A549 (cell line): ENCODE measurements around the gene RABEPK. TPM values are rescaled to one million over a fixed set of nuclear protein-coding genes. Genes with fewer than 3 reads are reported as not detected.
A peak's percentile ranks its signal among the peaks of the same experiment; 100 is the strongest.

ENCODE experiments used
- ATAC-seq, 2 experiments: fragments of 200-7000 bp in 1 of 2; fragments of >200 bp in 1 of 2; cut with Nextera tagmentation in 1 of 2; cut with Tn5 transposase in 1 of 2; 3 replicates each; pipeline versions ENCODE4 v1.8.0 to v1.9.1; 2018 to 2020; ENCODE audit warnings: mild to moderate bottlenecking in 1 of 2, moderate library complexity in 1 of 2
- CTCF ChIA-PET: fragments of 300-600 bp; sonication (Branson Sonifier 250); formaldehyde crosslinking; extraction: SDS; loops from one replicate; lab custom pipeline; 2021; ENCODE audit warnings: antibody characterized with exemption, inconsistent platforms; lab: Yijun Ruan, JAX
- POLR2A ChIA-PET: fragments of 350-600 bp; formaldehyde crosslinking; extraction: SDS; loops from one replicate; lab custom pipeline; 2021; ENCODE audit warnings: antibody characterized with exemption, inconsistent platforms; lab: Yijun Ruan, JAX
- DNase-seq, 2 experiments: peaks; one replicate each; pipeline versions ENCODE4 v3.0.0 to v3.0.0-alpha.2; 2011 to 2016; ENCODE audit warnings: low read depth in 1 of 2, low spot score in 1 of 2
- FAIRE-seq: peaks from 2 replicates; lab custom pipeline; 2011; peaks lifted over from hg19 to GRCh38; lab: Jason Lieb, UNC
- H3K27ac ChIP-seq, 2 experiments: fragments of >200 bp; sonication (Bioruptor Twin); formaldehyde crosslinking; 3 replicates each; pipeline ENCODE4 v1.5.1; 2016 to 2017
- H3K4me1 ChIP-seq: fragments of >200 bp; sonication (Bioruptor Twin); formaldehyde crosslinking; 3 replicates; pipeline ENCODE4 v1.6.1; 2016
- H3K4me2 ChIP-seq: fragments of >200 bp; sonication (Bioruptor Twin); formaldehyde crosslinking; 3 replicates; pipeline ENCODE4 v1.6.1; 2016
- H3K4me3 ChIP-seq: fragments of >200 bp; sonication (Bioruptor Twin); formaldehyde crosslinking; 3 replicates; pipeline ENCODE4 v1.5.1; 2016
- H3K9me3 ChIP-seq: fragments of >200 bp; sonication (Bioruptor Twin); formaldehyde crosslinking; 3 replicates; pipeline ENCODE4 v1.6.1; 2016
- ATOH8 ChIP-seq: fragments of 250-450 bp; sonication (Bioruptor Pico); IDR thresholded peaks from 2 replicates; pipeline ENCODE4 v1.5.0; 2020; ENCODE audit warnings: low read depth, mild to moderate bottlenecking, moderate library complexity
- CHD4 ChIP-seq: fragments of 200-600 bp; sonication (generic); IDR thresholded peaks from 2 replicates; pipeline ENCODE4 v1.6.1; 2016; ENCODE audit warnings: antibody characterized with exemption, mild to moderate bottlenecking, borderline replicate concordance
- E2F6 ChIP-seq: IDR thresholded peaks from 2 replicates; pipeline ENCODE4 v1.6.1; 2012; ENCODE audit warnings: low read depth, borderline replicate concordance
- FOSB ChIP-seq: fragments of 250-450 bp; sonication (Bioruptor Pico); IDR thresholded peaks from 2 replicates; pipeline ENCODE4 v1.5.0; 2020; ENCODE audit warnings: mild to moderate bottlenecking, moderate library complexity
- HDAC2 ChIP-seq: fragments of 200-600 bp; sonication (generic); IDR thresholded peaks from 2 replicates; pipeline ENCODE4 v1.6.1; 2016
- HOXA7 ChIP-seq: fragments of 250-450 bp; sonication (Bioruptor Pico); IDR thresholded peaks from 2 replicates; pipeline ENCODE4 v1.5.0; 2020; ENCODE audit warnings: mild to moderate bottlenecking, moderate library complexity
- HOXB13 ChIP-seq: fragments of 250-450 bp; sonication (Bioruptor Pico); IDR thresholded peaks from 2 replicates; pipeline ENCODE4 v1.5.0; 2020; ENCODE audit warnings: low read depth, mild to moderate bottlenecking, moderate library complexity
- MAFK ChIP-seq: fragments of 450-650 bp; IDR thresholded peaks from 2 replicates; pipeline ENCODE4 v1.6.1; 2014; ENCODE audit not compliant: partially characterized antibody
- MAZ ChIP-seq: fragments of 150-350 bp; IDR thresholded peaks from 2 replicates; pipeline ENCODE4 v1.6.1; 2014; ENCODE audit warnings: antibody characterized with exemption, low read depth, low read length, borderline replicate concordance
- RARB ChIP-seq: fragments of 250-450 bp; sonication (Bioruptor Pico); IDR thresholded peaks from 2 replicates; pipeline ENCODE4 v1.8.0; 2021; ENCODE audit warnings: mild to moderate bottlenecking, moderate library complexity
- RFX5 ChIP-seq: fragments of 450-650 bp; IDR thresholded peaks from 2 replicates; pipeline ENCODE4 v1.7.1; 2014; ENCODE audit warnings: antibody characterized with exemption, mild to moderate bottlenecking, moderate library complexity
- SMC3 ChIP-seq: fragments of >200 bp; sonication (Bioruptor Twin); formaldehyde crosslinking; IDR thresholded peaks from 3 replicates; pipeline ENCODE4 v1.6.1; 2018; ENCODE audit warnings: inconsistent platforms
- TP53 ChIP-seq: fragments of 250-450 bp; sonication (Bioruptor Pico); IDR thresholded peaks from 2 replicates; pipeline ENCODE4 v1.5.0; 2021; ENCODE audit warnings: mild to moderate bottlenecking, moderate library complexity
- USF2 ChIP-seq: fragments of 450-650 bp; IDR thresholded peaks from 2 replicates; pipeline ENCODE4 v1.6.1; 2014; ENCODE audit warnings: antibody characterized with exemption
- ZFP36 ChIP-seq: fragments of 450-650 bp; IDR thresholded peaks from 2 replicates; pipeline ENCODE4 v1.6.1; 2014; ENCODE audit warnings: borderline replicate concordance; ENCODE audit not compliant: partially characterized antibody
- WGBS: methylation state at CpG from one replicate; pipeline ENCODE4 v1.1.6; 2017; ENCODE audit errors: missing lambda C conversion rate; 5-methylcytosine and 5-hydroxymethylcytosine counted together
- polyA plus RNA-seq, 4 experiments: library from polyadenylated mRNA; depleted of rRNA in 3 of 4; stranded (reverse); fragments of >200 nt; fragmentation: RNase III in 1 of 4; extraction: RNeasy Plus Mini Kit Qiagen cat#74134 plus additional on column Dnase treatment in 1 of 4; gene quantifications; 2 replicates in 3 of 4; 3 replicates in 1 of 4; pipeline ENCODE4 v1.2.3, GENCODE V29; 2011 to 2017
- TF ChIP-seq, protein P1 (sequence below): fragments of >200 bp; sonication (Bioruptor Twin); formaldehyde crosslinking; IDR thresholded peaks from 3 replicates; pipeline ENCODE4 v1.6.1; 2016
- TF ChIP-seq, protein P2 (sequence below): IDR thresholded peaks from 2 replicates; pipeline ENCODE4 v1.6.1; 2012

RABEPK gene
- polyA plus RNA-seq, 2 of the 4 experiments (the other 2 are of a cell fraction): 41.9 to 50.1 TPM

GRCh38 chr9:125255781-125256391 lies 55.5 kb downstream of the RABEPK start (continued):
- TF ChIP-seq E2F6: no peak
- TF ChIP-seq, protein P1, sequence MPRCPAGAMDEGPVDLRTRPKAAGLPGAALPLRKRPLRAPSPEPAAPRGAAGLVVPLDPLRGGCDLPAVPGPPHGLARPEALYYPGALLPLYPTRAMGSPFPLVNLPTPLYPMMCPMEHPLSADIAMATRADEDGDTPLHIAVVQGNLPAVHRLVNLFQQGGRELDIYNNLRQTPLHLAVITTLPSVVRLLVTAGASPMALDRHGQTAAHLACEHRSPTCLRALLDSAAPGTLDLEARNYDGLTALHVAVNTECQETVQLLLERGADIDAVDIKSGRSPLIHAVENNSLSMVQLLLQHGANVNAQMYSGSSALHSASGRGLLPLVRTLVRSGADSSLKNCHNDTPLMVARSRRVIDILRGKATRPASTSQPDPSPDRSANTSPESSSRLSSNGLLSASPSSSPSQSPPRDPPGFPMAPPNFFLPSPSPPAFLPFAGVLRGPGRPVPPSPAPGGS: no peak
- TF ChIP-seq HOXB13 (CRISPR knock-in tag): no peak
- no peak for TF ChIP-seq HOXA7 (CRISPR knock-in tag)

DNA sequence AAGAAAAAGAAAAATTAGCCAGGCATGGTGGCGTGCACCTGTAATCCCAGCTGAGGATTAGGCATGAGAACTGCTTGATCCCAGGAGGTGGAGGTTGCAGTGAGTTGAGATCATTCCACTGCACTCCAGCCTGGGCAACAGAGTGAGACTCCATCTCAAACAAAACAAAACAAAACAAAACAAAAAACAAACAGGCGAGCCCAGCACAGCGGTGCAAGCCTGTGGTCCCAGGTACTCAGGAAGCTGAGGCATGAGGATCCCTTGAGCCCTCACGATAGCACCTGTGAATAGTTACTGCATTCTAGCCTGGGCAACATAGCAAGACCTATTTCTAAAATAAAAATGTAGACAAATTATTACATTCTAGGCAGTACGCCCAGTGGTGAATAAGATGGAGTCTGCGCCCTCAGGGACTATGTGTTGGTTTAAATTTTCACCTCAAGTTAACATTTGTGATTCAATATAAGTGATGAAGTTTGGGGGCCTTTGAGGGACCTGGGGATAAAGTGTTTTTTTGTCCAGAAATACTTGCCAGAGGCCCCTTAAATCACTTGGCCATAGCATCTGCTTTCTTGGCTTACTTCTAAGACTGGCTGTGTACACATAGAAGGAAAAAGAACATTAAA lies 57.9 kb downstream of the RABEPK start:
- WGBS: 82% methylated on average over 6 of the region's 6 CpGs
- no peak for FAIRE-seq

GRCh38 chr9:125258832-125259534 lies 58.6 kb downstream of the RABEPK start:
- H3K4me2 ChIP-seq: peak overlapping the region; percentile 22; the same call in 2 of the 3 replicates
- no peaks in the 10 kb centered on the region for H3K9me3 ChIP-seq
- TF ChIP-seq MAZ: no peak
- peaks cover 11% of the 10 kb centered on the region; the same call in 1 of the 3 replicates for H3K4me1 ChIP-seq
- WGBS: 63% methylated on average over 2 of the region's 2 CpGs
- H3K4me3 ChIP-seq: no peak overlapping the region
- FAIRE-seq: no peak
- no peak for DNase-seq
- no peak for ATAC-seq
- ChIA-PET POLR2A (no interaction called here), CTCF (no interaction called here)
- H3K27ac ChIP-seq: no peak overlapping the region

More for the DNA sequence above, 57.9 kb downstream of the RABEPK start:
- POLR2A ChIA-PET: no interaction called here
- Histone ChIP-seq H3K4me3 (no peak overlapping the region), H3K4me2 (peak overlapping the region; percentile 22; the same call in 2 of the 3 replicates), H3K27ac (no peak overlapping the region), H3K4me1 (peaks cover 11% of the 10 kb centered on the region; the same call in 1 of the 3 replicates), H3K9me3 (no peaks in the 10 kb centered on the region)
- TF ChIP-seq RFX5: no peak
- ATAC-seq: no peak
- DNase-seq: no peak
- CTCF ChIA-PET: interaction anchor here (0.6 to 1.3 kb wide), 3 partner anchors 9 to 118 kb away, joined by 3 to 4 read pairs (median 4); no protein-coding TSS in a partner anchor

- DNase-seq: no peak
- Histone ChIP-seq H3K4me1 (peaks cover 11% of the 10 kb centered on the region; the same call in 1 of the 3 replicates), H3K27ac (no peak overlapping the region), H3K9me3 (no peaks in the 10 kb centered on the region), H3K4me3 (no peak overlapping the region)
- ChIA-PET CTCF (interaction anchor here (1.2 to 2.3 kb wide), 5 partner anchors 9 to 113 kb away, joined by 3 to 9 read pairs (median 4); no protein-coding TSS in a partner anchor), POLR2A (interaction anchor here (0.6 to 3.4 kb wide), 6 partner anchors 17 to 1668 kb away, joined by 3 to 38 read pairs (median 6); partner anchors contain the start of gene HSPA5)
- FAIRE-seq: no peak
- no peak for ATAC-seq
- TF ChIP-seq CHD4: no peak
- no peak for TF ChIP-seq TP53 (CRISPR knock-in tag)
- TF ChIP-seq ATOH8 (CRISPR knock-in tag): no peak
- TF ChIP-seq RARB (CRISPR knock-in tag): no peak
- no peak for TF ChIP-seq E2F6
- TF ChIP-seq SMC3: no peak
- TF ChIP-seq HDAC2: no peak
- TF ChIP-seq FOSB: no peak
- no peak for TF ChIP-seq MAFK
- TF ChIP-seq, protein P2, sequence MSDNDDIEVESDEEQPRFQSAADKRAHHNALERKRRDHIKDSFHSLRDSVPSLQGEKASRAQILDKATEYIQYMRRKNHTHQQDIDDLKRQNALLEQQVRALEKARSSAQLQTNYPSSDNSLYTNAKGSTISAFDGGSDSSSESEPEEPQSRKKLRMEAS: no peak
- no peak for TF ChIP-seq USF2
- TF ChIP-seq MAZ: no peak
- TF ChIP-seq ZFP36: no peak
- TF ChIP-seq, all 56 proteins: peak for 0
- no peak overlapping the region for H3K4me2 ChIP-seq
Observed at GRCh38 chr9:125260561-125260960, 60.2 kb downstream of the RABEPK start.
